DMS79 treated with DMSO at 0.1 percent for 48 hours (cell line): ENCODE results near the gene CASQ2.
"Not testable (repeated sequence)": the region's sequence is repeated elsewhere in the genome, so short reads cannot be mapped to it uniquely, and the experiment has no call there.

Source experiments
- DNase-seq: peaks from one replicate; lab custom pipeline; 2025; lab: John Stamatoyannopoulos, UW

CASQ2 gene

GRCh38 chr1:115780655-115781054 lies 12.1 kb upstream of the CASQ2 start:
- DNase-seq, result not testable (repeated sequence)

- not testable (repeated sequence) for DNase-seq
Observed at GRCh38 chr1:115779075-115779474, 10.6 kb upstream of the CASQ2 start.

GRCh38 chr1:115771847-115772457 lies 3.4 kb upstream of the CASQ2 start:
- peak; percentile 93 for DNase-seq

GRCh38 chr1:115771094-115771846 lies 2.8 kb upstream of the CASQ2 start:
- no peak for DNase-seq

- no peak for DNase-seq
Observed at GRCh38 chr1:115767403-115767802, 1.1 kb downstream of the CASQ2 start.

GRCh38 chr1:115765091-115765490 lies 3.4 kb downstream of the CASQ2 start:
- no peak for DNase-seq

GRCh38 chr1:115764541-115764940 lies 4.0 kb downstream of the CASQ2 start:
- DNase-seq, result peak; percentile 72

GRCh38 chr1:115762779-115763178 lies 5.7 kb downstream of the CASQ2 start:
- DNase-seq, result no peak

- DNase-seq, result no peak
Observed at GRCh38 chr1:115761601-115762302, 6.8 kb downstream of the CASQ2 start.

- no peak for DNase-seq
Observed at GRCh38 chr1:115757856-115758255, 10.7 kb downstream of the CASQ2 start.

- no peak for DNase-seq
Observed at GRCh38 chr1:115757326-115757725, 11.2 kb downstream of the CASQ2 start.

- peak; percentile 25 for DNase-seq
Observed at GRCh38 chr1:115755456-115756370, 12.8 kb downstream of the CASQ2 start.

- no peak for DNase-seq
Observed at GRCh38 chr1:115753830-115754229, 14.7 kb downstream of the CASQ2 start.

- DNase-seq, result no peak
Observed at GRCh38 chr1:115753361-115753760, 15.2 kb downstream of the CASQ2 start.

- no peak for DNase-seq
Observed at GRCh38 chr1:115748401-115749150, 19.9 kb downstream of the CASQ2 start.

GRCh38 chr1:115746021-115746690 lies 22.4 kb downstream of the CASQ2 start:
- no peak for DNase-seq

GRCh38 chr1:115744646-115745275 lies 23.8 kb downstream of the CASQ2 start:
- DNase-seq, result no peak

- DNase-seq, result no peak
Observed at GRCh38 chr1:115740811-115741210, 27.7 kb downstream of the CASQ2 start.

- DNase-seq, result no peak
Observed at GRCh38 chr1:115732316-115732715, 36.2 kb downstream of the CASQ2 start.

- DNase-seq, result peak; percentile 18
Observed at GRCh38 chr1:115729756-115730155, 38.8 kb downstream of the CASQ2 start.
